Breast epithelium (tissue), 3 donors: ENCODE measurements around the gene IFNGR2.

Source experiments
- CTCF ChIP-seq, 3 donors: fragments of 450-650 bp; IDR thresholded peaks; one replicate each; pipeline ENCODE4 v1.5.1; 2016 to 2017; ENCODE audit warnings: antibody characterized with exemption in 3 of 3, mild to moderate bottlenecking in 3 of 3, moderate library complexity in 3 of 3
- POLR2A ChIP-seq: fragments of 450-650 bp; IDR thresholded peaks from one replicate; pipeline ENCODE4 v1.6.1; 2016; ENCODE audit warnings: antibody characterized with exemption, mild to moderate bottlenecking, moderate library complexity

DNA sequence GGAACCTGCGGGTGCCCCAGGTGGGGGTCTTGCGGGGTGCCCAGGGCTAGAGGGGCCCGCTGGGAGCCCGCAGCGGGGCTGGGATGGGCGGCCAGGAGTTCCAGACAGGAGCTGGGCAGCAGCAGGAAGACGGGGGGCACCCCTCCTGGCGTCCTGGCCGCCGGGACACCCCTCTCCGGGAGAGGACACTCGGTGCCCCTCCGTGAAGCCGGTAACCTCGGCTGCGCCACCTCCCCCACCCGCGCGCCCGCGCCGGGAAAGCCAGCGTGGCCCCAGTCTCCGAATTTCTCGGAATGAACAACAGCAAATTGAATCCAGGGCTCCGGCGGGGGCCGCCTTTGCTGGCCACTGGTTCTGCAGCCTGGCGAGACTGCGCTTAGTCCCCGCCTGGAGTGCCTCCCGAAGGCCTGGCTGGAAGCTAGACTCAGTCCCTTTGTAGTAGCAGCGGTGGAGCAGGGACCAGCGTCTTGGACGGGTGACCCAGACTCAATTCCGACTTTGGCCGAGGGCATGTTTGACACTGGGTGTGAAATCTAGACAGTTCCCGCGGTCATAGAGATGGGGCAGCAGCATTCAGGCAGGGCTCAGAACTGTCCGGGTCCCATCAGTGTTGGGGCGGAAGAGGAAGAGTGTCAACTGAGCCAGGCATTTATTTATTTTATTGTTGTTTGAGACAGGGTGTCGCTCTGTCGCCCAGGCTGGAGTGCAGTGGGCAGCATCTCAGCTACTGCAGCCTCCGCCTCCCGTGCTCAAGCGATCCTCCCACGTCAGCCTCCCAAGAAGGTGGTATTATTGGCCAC, 773 bp downstream of the IFNGR2 start:
- TF ChIP-seq POLR2A (no peak), CTCF (IDR thresholded peaks at IDR 0.05) (no peak)
